ENCODE data around the gene SPHK2. TPM values are rescaled to one million over a fixed set of nuclear protein-coding genes. Genes with fewer than 3 reads are reported as not detected.
A peak's percentile ranks its signal among the peaks of the same experiment; 100 is the strongest.

The SPHK2 gene
- total and polyA plus RNA-seq, 2 experiments from 2014 or later, result 7.2 to 9.9 TPM

DNA sequence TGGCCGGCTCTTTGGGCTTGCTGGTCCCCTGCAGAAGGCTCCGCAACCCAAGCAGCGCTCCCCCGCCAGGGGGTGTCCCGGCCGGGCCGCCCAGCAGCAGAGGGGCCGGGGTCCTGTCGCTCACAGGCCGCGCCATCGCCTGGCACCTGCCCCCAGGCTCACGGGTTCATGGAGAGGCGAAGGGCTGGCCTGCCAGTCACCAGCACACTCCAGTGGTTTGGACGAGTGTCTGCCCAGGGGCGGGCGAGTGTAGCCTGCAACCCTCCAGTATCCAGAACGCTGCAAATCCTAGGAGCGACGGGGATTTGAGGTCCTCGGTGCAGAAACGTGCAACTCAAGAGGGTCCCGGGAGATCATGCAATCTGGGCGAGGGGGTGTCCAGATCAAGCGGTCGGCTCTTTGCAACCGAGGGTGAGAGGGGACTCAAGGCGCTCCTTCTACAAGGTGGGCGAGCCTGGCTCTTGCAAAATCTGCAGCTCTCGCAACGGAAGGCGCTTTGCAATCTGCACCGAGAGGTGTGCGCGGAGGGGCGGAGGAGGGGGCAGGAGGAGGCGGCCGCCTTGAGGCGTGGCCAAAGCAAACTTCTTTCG is 17.6 kb downstream of the SPHK2 start, which contains the start of gene DBP:
DBP (minus strand) TSS at position 521 of the 590 bp plus-strand sequence; CDS start at position 136, 385 bp downstream.
- H2AFZ ChIP-seq, result peak within 1 kb of the TSS; percentile 80
- H3K9me2 ChIP-seq (ENCODE audit: insufficient read depth), result no peaks in the 10 kb centered on the region
- peak within 1 kb of the TSS; percentile 71 for H3K4me3 ChIP-seq
- H3K4me1 ChIP-seq (ENCODE audit: insufficient read depth), result peaks cover 38% of the 10 kb centered on the region
- H3K27me3 ChIP-seq (replicated peaks; ENCODE audit: insufficient read depth), result no peaks in the 10 kb centered on the region
- peak within 1 kb of the TSS; percentile 92 for H3K9ac ChIP-seq
- TF ChIP-seq EZH2 (IDR thresholded peaks at IDR 0.05; ENCODE audit: insufficient read depth, poor library complexity, severe bottlenecking) (no peak), EZH2phosphoT487 (IDR thresholded peaks at IDR 0.05; ENCODE audit: insufficient read depth, low read depth) (no peak)
- 1 to 2% methylated on average over 32 to 39 of the region's 40 CpGs for WGBS, 2 experiments (ENCODE audit: low coverage in 1 of 2, low lambda C conversion rate in 2 of 2, missing lambda C conversion rate in 2 of 2)
- H4K20me1 ChIP-seq (ENCODE audit: insufficient read depth), result no peaks in the 10 kb centered on the region
- H3K27ac ChIP-seq, result peak within 1 kb of the TSS; percentile 87
- H3K9me3 ChIP-seq (ENCODE audit: low read depth), result no peaks in the 10 kb centered on the region
- H3K4me2 ChIP-seq (ENCODE audit: unreplicated experiment), result peak within 1 kb of the TSS; percentile 86
- in situ Hi-C loops (cut with MboI), result no loop called here
- H3F3A ChIP-seq (ENCODE audit: insufficient read depth), result peaks cover 24% of the 10 kb centered on the region
- H3K36me3 ChIP-seq (ENCODE audit: low read depth), result no peaks in the 10 kb centered on the region
- peak; percentile 71 for DNase-seq
- no peaks in the 10 kb centered on the region for H3K79me2 ChIP-seq (ENCODE audit: insufficient read depth)

DNA sequence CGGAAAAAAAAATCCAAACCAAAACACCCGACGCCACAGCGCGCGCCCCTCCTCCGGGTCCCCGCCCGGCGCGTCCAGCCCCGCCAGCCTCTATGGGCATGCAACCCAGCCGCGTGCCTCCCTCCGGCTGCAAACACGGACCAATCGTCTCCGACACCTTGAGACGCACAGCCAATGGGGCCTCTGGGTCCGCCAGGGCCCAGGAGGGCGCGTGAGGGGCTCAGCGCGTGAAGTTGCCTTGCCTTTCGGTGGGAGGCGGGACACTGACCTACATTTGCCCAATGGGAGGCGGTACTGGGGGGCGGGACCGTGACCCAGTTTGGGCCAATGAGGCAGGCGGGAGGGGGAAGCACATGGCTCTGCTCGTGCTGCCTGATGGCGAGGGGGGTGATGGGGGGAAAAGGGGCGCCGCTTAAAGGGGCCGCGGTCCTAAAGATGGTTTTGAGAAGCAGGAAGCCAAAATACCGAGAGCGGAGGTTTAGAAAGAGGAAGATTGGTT is 18.2 kb downstream of the SPHK2 start:
- Histone ChIP-seq H3F3A (ENCODE audit: insufficient read depth) (peaks cover 21% of the 10 kb centered on the region), H4K20me1 (ENCODE audit: insufficient read depth) (no peaks in the 10 kb centered on the region), H3K36me3 (ENCODE audit: low read depth) (no peaks in the 10 kb centered on the region), H3K9me3 (ENCODE audit: low read depth) (no peaks in the 10 kb centered on the region), H3K9me2 (ENCODE audit: insufficient read depth) (no peaks in the 10 kb centered on the region), H2AFZ (peak overlapping the region; percentile 80), H3K4me1 (ENCODE audit: insufficient read depth) (peaks cover 36% of the 10 kb centered on the region), H3K27ac (peak overlapping the region; percentile 87), H3K4me3 (peak overlapping the region; percentile 71), H3K9ac (peak overlapping the region; percentile 92), H3K79me2 (ENCODE audit: insufficient read depth) (no peaks in the 10 kb centered on the region), H3K27me3 (replicated peaks; ENCODE audit: insufficient read depth) (no peaks in the 10 kb centered on the region), H3K4me2 (ENCODE audit: unreplicated experiment) (peak overlapping the region; percentile 86)
- in situ Hi-C loops (cut with MboI), result no loop called here
- WGBS, 2 experiments (ENCODE audit: low coverage in 1 of 2, low lambda C conversion rate in 2 of 2, missing lambda C conversion rate in 2 of 2), result 1 to 3% methylated on average over 26 to 35 of the region's 38 CpGs
- peak; percentile 98 for DNase-seq
- TF ChIP-seq EZH2 (IDR thresholded peaks at IDR 0.05; ENCODE audit: insufficient read depth, poor library complexity, severe bottlenecking) (no peak), EZH2phosphoT487 (IDR thresholded peaks at IDR 0.05; ENCODE audit: insufficient read depth, low read depth) (no peak)

DNA sequence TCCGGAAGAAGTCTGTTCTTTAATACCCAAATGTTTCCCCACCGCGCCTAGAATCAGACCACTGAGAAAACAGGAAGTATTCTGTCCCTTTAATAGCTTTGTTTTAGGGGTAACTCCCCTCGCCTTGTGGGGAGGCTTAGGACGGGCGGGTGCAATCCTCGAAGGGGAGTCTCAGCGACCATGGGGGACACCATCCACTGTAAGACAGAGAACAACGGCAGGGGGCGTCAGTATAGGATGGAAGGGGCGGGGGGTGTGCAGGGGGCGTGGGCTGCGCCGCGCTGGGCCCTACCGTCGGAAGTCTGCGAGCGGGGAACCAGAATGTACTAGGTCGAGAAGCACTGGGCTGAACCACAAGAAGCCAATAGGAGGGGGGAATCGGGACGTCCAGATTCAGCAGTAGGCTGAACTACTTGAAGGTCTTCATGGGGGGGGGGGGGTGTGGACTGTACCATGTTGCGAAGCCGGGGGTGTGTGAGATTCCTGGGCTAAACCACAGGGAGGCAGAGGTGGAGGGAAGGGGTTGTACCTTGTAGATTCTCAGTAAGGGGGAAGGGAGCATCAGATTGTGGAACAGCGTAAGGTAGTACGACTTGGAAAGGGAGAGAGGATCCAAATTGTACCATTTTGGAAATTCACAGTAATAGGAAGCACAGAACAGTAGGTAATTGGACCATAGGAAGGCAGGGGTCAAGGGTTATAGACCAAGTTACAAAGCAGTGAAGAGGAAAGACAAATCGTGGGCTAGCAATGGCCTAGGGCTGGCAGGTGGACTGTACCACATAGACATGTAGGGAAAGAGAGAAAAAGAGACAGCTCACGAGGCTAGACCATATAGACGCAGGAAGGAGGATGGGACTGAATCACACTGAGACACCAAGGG is 18.9 kb downstream of the SPHK2 start:
- no peak for TF ChIP-seq EZH2phosphoT487 (IDR thresholded peaks at IDR 0.05; ENCODE audit: insufficient read depth, low read depth)
- no peak for TF ChIP-seq EZH2 (IDR thresholded peaks at IDR 0.05; ENCODE audit: insufficient read depth, poor library complexity, severe bottlenecking)
- Histone ChIP-seq H4K20me1 (ENCODE audit: insufficient read depth) (no peaks in the 10 kb centered on the region), H3K9me3 (ENCODE audit: low read depth) (no peaks in the 10 kb centered on the region), H3K4me3 (peak overlapping the region; percentile 71), H3K27me3 (replicated peaks; ENCODE audit: insufficient read depth) (no peaks in the 10 kb centered on the region), H3F3A (ENCODE audit: insufficient read depth) (peaks cover 18% of the 10 kb centered on the region; the same call in 1 of the 2 replicates), H3K27ac (peak overlapping the region; percentile 87), H3K79me2 (ENCODE audit: insufficient read depth) (no peaks in the 10 kb centered on the region), H3K4me1 (ENCODE audit: insufficient read depth) (peaks cover 29% of the 10 kb centered on the region), H3K9ac (peak overlapping the region; percentile 92), H3K9me2 (ENCODE audit: insufficient read depth) (no peaks in the 10 kb centered on the region), H3K4me2 (ENCODE audit: unreplicated experiment) (peak overlapping the region; percentile 86), H2AFZ (peak overlapping the region; percentile 80), H3K36me3 (ENCODE audit: low read depth) (no peaks in the 10 kb centered on the region)
- in situ Hi-C loops (cut with MboI), result no loop called here
- WGBS, 2 experiments (ENCODE audit: low coverage in 1 of 2, low lambda C conversion rate in 2 of 2, missing lambda C conversion rate in 2 of 2), result 8 to 10% methylated on average over 22 to 29 of the region's 29 CpGs
- DNase-seq, result peak; percentile 94

DNA sequence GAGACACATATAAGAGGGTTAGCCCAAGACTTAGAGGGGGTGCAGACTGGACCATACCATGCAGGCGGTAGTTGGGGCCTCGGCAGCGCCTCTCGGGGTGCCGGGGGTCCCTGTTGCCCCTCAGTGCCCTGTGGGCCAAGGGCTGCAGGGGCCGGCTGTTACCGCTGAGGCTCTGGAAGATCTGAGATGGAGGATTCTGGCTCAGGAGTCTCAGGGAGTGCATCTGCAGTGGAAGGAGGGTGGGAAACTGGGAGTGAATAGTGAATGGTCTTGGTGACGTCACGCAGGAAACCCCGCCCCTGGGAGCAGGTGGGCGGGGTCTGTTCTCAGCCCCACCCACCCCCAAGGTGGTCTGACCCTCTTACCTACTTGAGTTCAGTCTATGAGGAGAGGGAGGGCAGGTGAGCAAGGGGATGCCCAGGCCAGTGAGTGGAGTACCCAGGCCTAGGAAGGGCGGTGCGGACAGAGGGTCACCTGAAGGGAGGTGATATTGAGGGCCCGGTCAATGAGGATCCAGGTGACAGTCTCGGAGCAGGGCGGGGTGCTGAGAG is 19.6 kb downstream of the SPHK2 start:
- H3K4me2 ChIP-seq (ENCODE audit: unreplicated experiment), result no peak overlapping the region
- in situ Hi-C loops (cut with MboI), result no loop called here
- no peaks in the 10 kb centered on the region for H3K9me3 ChIP-seq (ENCODE audit: low read depth)
- no peaks in the 10 kb centered on the region for H3K9me2 ChIP-seq (ENCODE audit: insufficient read depth)
- H3K4me3 ChIP-seq, result no peak overlapping the region
- TF ChIP-seq EZH2 (IDR thresholded peaks at IDR 0.05; ENCODE audit: insufficient read depth, poor library complexity, severe bottlenecking), result no peak
- TF ChIP-seq EZH2phosphoT487 (IDR thresholded peaks at IDR 0.05; ENCODE audit: insufficient read depth, low read depth), result no peak
- H3K79me2 ChIP-seq (ENCODE audit: insufficient read depth), result no peaks in the 10 kb centered on the region
- H3K27ac ChIP-seq, result no peak overlapping the region
- no peaks in the 10 kb centered on the region for H4K20me1 ChIP-seq (ENCODE audit: insufficient read depth)
- peak; percentile 28 for DNase-seq
- H3K9ac ChIP-seq, result no peak overlapping the region
- H3K4me1 ChIP-seq (ENCODE audit: insufficient read depth), result peaks cover 22% of the 10 kb centered on the region
- H3F3A ChIP-seq (ENCODE audit: insufficient read depth), result peaks cover 18% of the 10 kb centered on the region; the same call in 1 of the 2 replicates
- peak overlapping the region; percentile 80 for H2AFZ ChIP-seq
- H3K27me3 ChIP-seq (replicated peaks; ENCODE audit: insufficient read depth), result no peaks in the 10 kb centered on the region
- WGBS, 2 experiments (ENCODE audit: low coverage in 1 of 2, low lambda C conversion rate in 2 of 2, missing lambda C conversion rate in 2 of 2), result 71 to 91% methylated on average over 12 to 16 of the region's 16 CpGs
- no peaks in the 10 kb centered on the region for H3K36me3 ChIP-seq (ENCODE audit: low read depth)

Measured in GM23248 (cell line).